Pancreas (tissue), 10 donors: Measurements from ENCODE around the gene LMX1B. TPM values are rescaled to one million over a fixed set of nuclear protein-coding genes. Genes with fewer than 3 reads are reported as not detected.

Source experiments
- ATAC-seq, 4 donors: fragments of 200-7000 bp; cut with Tn5 transposase; one replicate each; pipeline versions ENCODE4 v1.8.0 to v1.9.1; 2020; ENCODE audit warnings: mild to moderate bottlenecking in 4 of 4, moderate library complexity in 4 of 4
- DNase-seq, 6 donors: peaks; one replicate each; pipeline ENCODE4 v3.0.0-alpha.2; 2020
- FAIRE-seq: peaks from 2 replicates; lab custom pipeline; 2012; peaks lifted over from hg19 to GRCh38; lab: Jason Lieb, UNC
- H3K27ac ChIP-seq, 4 donors: fragments of 200-600 bp; sonication (generic); 1 replicate in 3 of 4; 2 replicates in 1 of 4; pipeline versions ENCODE4 v1.5.0 to v1.8.0; 2020
- H3K27me3 ChIP-seq, 4 donors: fragments of 200-600 bp; one replicate each; pipeline ENCODE4 v1.8.0; 2021
- H3K36me3 ChIP-seq, 3 donors: fragments of 200-600 bp; sonication (generic) in 1 of 3; one replicate each; pipeline versions ENCODE4 v1.5.0 to v1.8.0; 2020 to 2021
- H3K4me1 ChIP-seq, 3 donors: fragments of 200-600 bp; one replicate each; pipeline ENCODE4 v1.8.0; 2021
- H3K4me3 ChIP-seq, 4 donors: fragments of 200-600 bp; sonication (generic) in 2 of 4; one replicate each; pipeline versions ENCODE4 v1.5.0 to v1.8.0; 2020 to 2021
- H3K9me3 ChIP-seq, 4 donors: fragments of 200-600 bp; one replicate each; pipeline ENCODE4 v1.8.0; 2021
- CTCF ChIP-seq, 4 donors: fragments of 200-600 bp; sonication (generic) in 3 of 4; IDR thresholded peaks; one replicate each; pipeline versions ENCODE4 v1.5.0 to v1.8.0; 2021; ENCODE audit warnings: antibody characterized with exemption in 4 of 4
- WGBS, 2 donors: extraction: QIAGEN DNeasy Blood & Tissue Kit; methylation state at CpG; one replicate each; pipeline ENCODE4 v1.1.7; 2013; 5-methylcytosine and 5-hydroxymethylcytosine counted together
- intact Hi-C, 3 donors: fragments of 100-400 bp; cut with DNase I; formaldehyde crosslinking; loops; one replicate each; pipeline versions ENCODE4 v1.11.1 to v1.14.2; 2022
- polyA plus RNA-seq, 2 donors: library from polyadenylated mRNA; stranded (reverse); fragments of 200-250 nt; gene quantifications; one replicate each; pipeline ENCODE4 v1.2.3, GENCODE V29; 2013
- total RNA-seq, 6 donors: library from RNA; stranded (reverse); fragmentation: NEBNext Ultra II Directional in 4 of 6; extraction: Animal tissue kit (Norgen Biotek cat#: 25700) in 4 of 6; gene quantifications; one replicate each; pipeline versions ENCODE4 v1.2.1 to v1.2.4, GENCODE V29; 2021 to 2023
- donor health status: healthy with polysubstance abuse.
- donor health status: DM: no; HTN: no; CAD: no; lungs with moderate emphysema.
- donor health status: DM: no; HTN: no; CAD: no.
- donor health status: control.
- donor health status: control.
- donor health status: Bipolar disorder and iron deficiency.
- donor health status: DM: yes; HTN: yes; CAD: no.
- donor health status: DM: no; HTN: no; CAD: no.
- donor health status: DM: no; HTN: no; CAD: no.
- donor health status: DM: yes; HTN: yes; CAD: no.

Gene LMX1B
- total and polyA plus RNA-seq, 8 donors: 0.05 to 1.2 (median 0.46) TPM

GRCh38 chr9:126690431-126691051, 76.8 kb downstream of the LMX1B start:
- no peaks in the 10 kb centered on the region for H3K27me3 ChIP-seq
- no peaks in the 10 kb centered on the region for H3K4me1 ChIP-seq
- peak; percentile 43 to 87 (median 70) for DNase-seq
- H3K36me3 ChIP-seq: no peaks in the 10 kb centered on the region
- H3K4me3 ChIP-seq: no peak overlapping the region
- peak; percentile 62 to 80 (median 70) for TF ChIP-seq CTCF (IDR thresholded peaks at IDR 0.05)
- 43 to 47% methylated on average over 25 of the region's 25 CpGs for WGBS, 2 donors
- no peak for FAIRE-seq
- no peak overlapping the region for H3K27ac ChIP-seq
- H3K9me3 ChIP-seq: no peaks in the 10 kb centered on the region
- intact Hi-C loops: loop anchor here in 1 of 3 donors (2.0 kb wide), 1 partner anchor 80 kb away; no protein-coding TSS in a partner anchor
- ATAC-seq: peak; percentile 76 to 91 (median 81)

GRCh38 chr9:126692041-126692758, 78.5 kb downstream of the LMX1B start:
- Histone ChIP-seq H3K4me3 (no peak overlapping the region), H3K36me3 (no peaks in the 10 kb centered on the region), H3K27me3 (no peaks in the 10 kb centered on the region), H3K9me3 (no peaks in the 10 kb centered on the region), H3K4me1 (no peaks in the 10 kb centered on the region), H3K27ac (no peak overlapping the region)
- FAIRE-seq (no peak), ATAC-seq (no peak), DNase-seq (peak in 2 of 6 donors; percentile 44 to 48)
- WGBS, 2 donors: 88 to 89% methylated on average over 20 of the region's 20 CpGs
- intact Hi-C loops: no loop called here
- no peak for TF ChIP-seq CTCF (IDR thresholded peaks at IDR 0.05)

GRCh38 chr9:126692759-126693427, 79.2 kb downstream of the LMX1B start:
- 81 to 92% methylated on average over 20 to 32 of the region's 32 CpGs for whole genome bisulfite sequencing, 2 donors
- Histone ChIP-seq H3K4me3 (no peak overlapping the region), H3K9me3 (no peaks in the 10 kb centered on the region), H3K4me1 (no peaks in the 10 kb centered on the region), H3K27ac (no peak overlapping the region), H3K27me3 (no peaks in the 10 kb centered on the region), H3K36me3 (no peaks in the 10 kb centered on the region)
- ATAC-seq (no peak), DNase-seq (peak in 2 of 6 donors; percentile 47 to 66), FAIRE-seq (no peak)
- intact Hi-C loops: no loop called here
- TF ChIP-seq CTCF (IDR thresholded peaks at IDR 0.05): no peak

- no peaks in the 10 kb centered on the region for H3K4me1 ChIP-seq
- no peak for TF ChIP-seq CTCF (IDR thresholded peaks at IDR 0.05)
- H3K27ac ChIP-seq: no peak overlapping the region
- H3K9me3 ChIP-seq: no peaks in the 10 kb centered on the region
- 86 to 88% methylated on average over 19 to 20 of the region's 20 CpGs for WGBS, 2 donors
- intact Hi-C loops: no loop called here
- no peaks in the 10 kb centered on the region for H3K36me3 ChIP-seq
- ATAC-seq: no peak
- no peak overlapping the region for H3K4me3 ChIP-seq
- H3K27me3 ChIP-seq: no peaks in the 10 kb centered on the region
- peak in 2 of 6 donors; percentile 52 to 60 for DNase-seq
- FAIRE-seq: no peak
Measured at GRCh38 chr9:126693428-126693944, 79.8 kb downstream of the LMX1B start.
